GM23338 (cell line): ENCODE measurements around the gene EPHB3. TPM values are rescaled to one million over a fixed set of nuclear protein-coding genes. Genes with fewer than 3 reads are reported as not detected.

Experiments used
- ATAC-seq: fragments of 200-7000 bp; cut with Tn5 transposase; 3 replicates; pipeline ENCODE4 v1.9.1; 2020
- DNase-seq: peaks from one replicate; pipeline ENCODE4 v3.0.0-alpha.2; 2015; ENCODE audit warnings: low spot score
- H2AFZ ChIP-seq: fragments of 200-600 bp; sonication (generic); 2 replicates; pipeline ENCODE4 v1.8.0; 2016; ENCODE audit warnings: antibody characterized with exemption, mild to moderate bottlenecking, moderate library complexity
- H3F3A ChIP-seq: fragments of 200-600 bp; sonication (generic); replicated peaks from 2 replicates; pipeline ENCODE4 v1.8.0; 2017; ENCODE audit warnings: antibody characterized with exemption, mixed run types, low read depth
- H3K27ac ChIP-seq: fragments of 200-600 bp; sonication (generic); 2 replicates; pipeline ENCODE4 v1.6.1; 2016; ENCODE audit warnings: low read depth
- H3K27me3 ChIP-seq: fragments of 200-600 bp; sonication (generic); 2 replicates; pipeline ENCODE4 v1.8.0; 2016; ENCODE audit warnings: mild to moderate bottlenecking, mixed run types, moderate library complexity; ENCODE audit not compliant: insufficient read depth
- H3K36me3 ChIP-seq: fragments of 200-600 bp; sonication (generic); 2 replicates; pipeline ENCODE4 v1.8.0; 2016; ENCODE audit warnings: mild to moderate bottlenecking; ENCODE audit not compliant: insufficient read depth
- H3K4me1 ChIP-seq: fragments of 200-600 bp; sonication (generic); 2 replicates; pipeline ENCODE4 v1.8.0; 2016; ENCODE audit warnings: mild to moderate bottlenecking, moderate library complexity; ENCODE audit not compliant: insufficient read depth
- H3K4me2 ChIP-seq: fragments of 200-600 bp; sonication (generic); 2 replicates; pipeline ENCODE4 v1.7.1; 2017; ENCODE audit warnings: mixed run types
- H3K4me3 ChIP-seq: fragments of 200-600 bp; sonication (generic); 2 replicates; pipeline ENCODE4 v1.6.1; 2016; ENCODE audit warnings: mixed run types
- H3K79me2 ChIP-seq: fragments of 200-600 bp; sonication (generic); replicated peaks from 2 replicates; pipeline ENCODE4 v1.8.0; 2017; ENCODE audit warnings: mild to moderate bottlenecking; ENCODE audit not compliant: insufficient read depth
- H3K9me2 ChIP-seq: fragments of 200-600 bp; sonication (generic); 2 replicates; pipeline ENCODE4 v1.8.0; 2017; ENCODE audit not compliant: insufficient read depth
- H4K20me1 ChIP-seq: fragments of 200-600 bp; sonication (generic); replicated peaks from 2 replicates; pipeline ENCODE4 v1.8.0; 2017; ENCODE audit warnings: mild to moderate bottlenecking; ENCODE audit not compliant: insufficient read depth
- H3K27ac Mint-ChIP-seq: 2 replicates; pipeline ENCODE4 v1.8.0; 2020; ENCODE audit warnings: inconsistent platforms, mild to moderate bottlenecking, moderate library complexity, mixed read lengths
- H3K27me3 Mint-ChIP-seq: 3 replicates; pipeline ENCODE4 v1.8.0; 2022; ENCODE audit warnings: low read depth, mild to moderate bottlenecking, moderate library complexity, mixed read lengths, inconsistent platforms; ENCODE audit not compliant: insufficient read depth, poor library complexity
- H3K36me3 Mint-ChIP-seq: 3 replicates; pipeline ENCODE4 v1.8.0; 2021; ENCODE audit warnings: low read depth, mild to moderate bottlenecking, inconsistent platforms, moderate library complexity, mixed read lengths
- H3K4me1 Mint-ChIP-seq: 3 replicates; pipeline ENCODE4 v1.8.0; 2020; ENCODE audit warnings: mild to moderate bottlenecking, inconsistent platforms, mixed read lengths
- H3K4me3 Mint-ChIP-seq: 3 replicates; pipeline ENCODE4 v1.8.0; 2021; ENCODE audit warnings: moderate library complexity, mild to moderate bottlenecking, inconsistent platforms, mixed read lengths
- H3K9me3 Mint-ChIP-seq: 3 replicates; pipeline ENCODE4 v1.8.0; 2020; ENCODE audit warnings: moderate library complexity, mild to moderate bottlenecking, inconsistent platforms, mixed read lengths
- CREB1 ChIP-seq: fragments of 250-450 bp; sonication (Bioruptor Pico); IDR thresholded peaks from 2 replicates; pipeline ENCODE4 v1.5.0; 2020; ENCODE audit warnings: low read depth, mild to moderate bottlenecking, moderate library complexity
- CTCF ChIP-seq, 2 experiments: fragments of 200-600 bp in 1 of 2; sonication (generic) in 1 of 2; conservative IDR thresholded peaks; 2 replicates each; pipeline versions ENCODE4 v1.5.1 to v1.6.1; 2016 to 2017; ENCODE audit warnings: antibody characterized with exemption in 2 of 2, low read depth in 2 of 2, mild to moderate bottlenecking in 2 of 2, moderate library complexity in 1 of 2
- ETS1 ChIP-seq: IDR thresholded peaks from 2 replicates; pipeline ENCODE4 v1.6.1; 2016; ENCODE audit warnings: antibody characterized with exemption
- EZH2 ChIP-seq: fragments of 200-600 bp; sonication (generic); IDR thresholded peaks from one replicate; pipeline ENCODE4 v1.8.0; 2017; ENCODE audit warnings: antibody characterized with exemption, mild to moderate bottlenecking, low read depth; ENCODE audit not compliant: unreplicated experiment
- EZH2phosphoT487 ChIP-seq: fragments of 200-600 bp; sonication (generic); IDR thresholded peaks from one replicate; pipeline ENCODE4 v1.8.1; 2018; ENCODE audit warnings: antibody characterized with exemption; ENCODE audit not compliant: unreplicated experiment
- JUNB ChIP-seq: IDR thresholded peaks from one replicate; pipeline ENCODE4 v1.6.1; 2016; ENCODE audit warnings: antibody characterized with exemption; ENCODE audit not compliant: unreplicated experiment
- NANOG ChIP-seq: IDR thresholded peaks from 2 replicates; pipeline ENCODE4 v1.6.1; 2016; ENCODE audit warnings: antibody characterized with exemption, borderline replicate concordance
- POLR2AphosphoS5 ChIP-seq: IDR thresholded peaks from 2 replicates; pipeline ENCODE4 v1.6.1; 2016; ENCODE audit warnings: antibody characterized with exemption, low read depth
- REST ChIP-seq: IDR thresholded peaks from one replicate; pipeline ENCODE4 v1.6.1; 2018; ENCODE audit warnings: antibody characterized with exemption; ENCODE audit not compliant: unreplicated experiment
- STAT1 ChIP-seq: IDR thresholded peaks from one replicate; pipeline ENCODE4 v1.6.1; 2016; ENCODE audit warnings: antibody characterized with exemption; ENCODE audit not compliant: unreplicated experiment
- ZNF114 ChIP-seq: fragments of 250-450 bp; sonication (Bioruptor Pico); IDR thresholded peaks from 2 replicates; pipeline ENCODE4 v1.5.0; 2020; ENCODE audit warnings: mild to moderate bottlenecking, moderate library complexity
- ZNF331 ChIP-seq: fragments of 250-450 bp; sonication (Bioruptor Pico); IDR thresholded peaks from 2 replicates; pipeline ENCODE4 v1.5.0; 2020; ENCODE audit warnings: low read depth, mild to moderate bottlenecking, moderate library complexity
- ZNF462 ChIP-seq: fragments of 250-450 bp; sonication (Bioruptor Pico); IDR thresholded peaks from 2 replicates; pipeline ENCODE4 v1.5.0; 2020; ENCODE audit warnings: mild to moderate bottlenecking, moderate library complexity
- polyA plus RNA-seq: library from polyadenylated mRNA; unstranded; fragments of >200 nt; fragmentation: Nextera tagmentation; extraction: Ambion mirVana; gene quantifications from 2 replicates; pipeline ENCODE4 v1.2.1, GENCODE V29; 2016
- total RNA-seq: library from RNA; depleted of rRNA; stranded (reverse); fragments of >200 nt; shearing (Covaris generic); gene quantifications from 2 replicates; pipeline ENCODE4 v1.2.3, GENCODE V29; 2014

EPHB3 gene
- total and polyA plus RNA-seq, 2 experiments from 2014 or later = 0.57 to 2.0 TPM

DNA sequence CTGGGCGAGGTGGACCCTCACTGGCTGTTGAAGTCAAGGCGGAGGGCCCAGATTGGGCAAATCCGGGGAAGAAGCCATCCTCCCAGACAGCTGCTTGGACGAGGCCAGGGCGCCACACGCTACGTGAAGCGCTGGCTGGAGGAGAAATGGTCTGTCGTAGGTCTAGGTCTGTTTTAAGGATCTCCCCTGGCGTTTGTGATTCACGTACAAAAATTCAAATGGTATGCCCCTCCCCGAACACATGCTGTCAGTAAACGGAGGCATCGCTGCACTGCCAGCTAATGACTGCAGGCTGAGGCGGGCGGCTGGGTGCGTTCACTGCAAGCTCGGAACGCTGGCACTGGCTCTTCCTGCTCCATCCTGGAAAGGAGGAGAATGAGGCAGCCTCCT is 69.9 kb downstream of the EPHB3 start:
- H3K4me1 ChIP-seq = peaks cover 8% of the 10 kb centered on the region
- TF ChIP-seq ZNF462 (CRISPR knock-in tag) (no peak), CREB1 (CRISPR knock-in tag) (no peak), STAT1 (no peak), NANOG (no peak), ETS1 (no peak), ZNF331 (CRISPR knock-in tag) (no peak), EZH2phosphoT487 (no peak), EZH2 (no peak), POLR2AphosphoS5 (no peak), REST (no peak), CTCF (conservative IDR thresholded peaks at IDR 0.05; ENCODE audit: low read depth in 2 of 2) (no peak), ZNF114 (CRISPR knock-in tag) (no peak), JUNB (no peak)
- H3K36me3 ChIP-seq = no peaks in the 10 kb centered on the region
- H2AFZ ChIP-seq = no peak overlapping the region
- Mint-ChIP-seq H3K36me3 (no peaks in the 10 kb centered on the region; the same call in 2 of the 3 replicates), H3K4me3 (no peak overlapping the region), H3K27me3 (peaks cover 37% of the 10 kb centered on the region), H3K27ac (no peak overlapping the region), H3K9me3 (no peaks in the 10 kb centered on the region; the same call in 2 of the 3 replicates), H3K4me1 (peaks cover 66% of the 10 kb centered on the region)
- ATAC-seq = no peak
- DNase-seq = no peak
- H3K4me2 ChIP-seq = no peak overlapping the region
- H3K9me2 ChIP-seq = no peaks in the 10 kb centered on the region
- no peaks in the 10 kb centered on the region for H4K20me1 ChIP-seq
- no peak overlapping the region for H3K4me3 ChIP-seq
- no peak overlapping the region for H3K27ac ChIP-seq
- H3K79me2 ChIP-seq = no peaks in the 10 kb centered on the region
- H3F3A ChIP-seq = no peaks in the 10 kb centered on the region
- no peaks in the 10 kb centered on the region for H3K27me3 ChIP-seq
